Activated CD4-positive, alpha-beta T cell treated with anti-CD3 and anti-CD28 coated beads, Interleukin-2, Interleukin-4, amounts not matched to agents 100 ng/mL and 50 ng/mL, durations not matched to agents 16 hours and 8 hours (primary cell): Measurements from ENCODE around the gene VGLL2.

ENCODE experiments used
- DNase-seq: peaks from one replicate; pipeline ENCODE4 v3.0.0-alpha.2; 2020; ENCODE audit warnings: low spot score

VGLL2 gene

GRCh38 chr6:117269638-117270054 is 4.3 kb downstream of the VGLL2 start:
- no peak for DNase-seq

GRCh38 chr6:117270055-117270842 is 4.9 kb downstream of the VGLL2 start:
- DNase-seq: no peak

GRCh38 chr6:117270843-117271507 is 5.6 kb downstream of the VGLL2 start:
- no peak for DNase-seq

GRCh38 chr6:117272032-117272866 is 6.9 kb downstream of the VGLL2 start:
- DNase-seq: no peak

GRCh38 chr6:117272891-117273290 is 7.5 kb downstream of the VGLL2 start:
- no peak for DNase-seq

- no peak for DNase-seq
These were observed 9.8 kb downstream of the VGLL2 start for GRCh38 chr6:117275205-117275604.

- DNase-seq: no peak
These were observed 10.4 kb downstream of the VGLL2 start for GRCh38 chr6:117275711-117276110.

GRCh38 chr6:117276778-117277316 is 11.5 kb downstream of the VGLL2 start:
- DNase-seq: no peak

GRCh38 chr6:117280922-117281321 is 15.6 kb downstream of the VGLL2 start:
- DNase-seq: no peak

GRCh38 chr6:117288083-117288715 is 22.8 kb downstream of the VGLL2 start:
- DNase-seq: no peak

GRCh38 chr6:117290173-117290846 is 25.0 kb downstream of the VGLL2 start:
- no peak for DNase-seq

GRCh38 chr6:117298941-117299340 is 33.6 kb downstream of the VGLL2 start:
- no peak for DNase-seq

GRCh38 chr6:117303323-117303722 is 38.0 kb downstream of the VGLL2 start:
- no peak for DNase-seq

GRCh38 chr6:117304446-117304845 is 39.1 kb downstream of the VGLL2 start:
- no peak for DNase-seq

- no peak for DNase-seq
These were observed 41.0 kb downstream of the VGLL2 start for GRCh38 chr6:117306227-117306790.

- no peak for DNase-seq
These were observed 42.3 kb downstream of the VGLL2 start for GRCh38 chr6:117307655-117308054.

- DNase-seq: no peak
These were observed 43.7 kb downstream of the VGLL2 start for GRCh38 chr6:117309069-117309468.

GRCh38 chr6:117309611-117310010 is 44.3 kb downstream of the VGLL2 start:
- DNase-seq: no peak

GRCh38 chr6:117311310-117311709 is 46.0 kb downstream of the VGLL2 start:
- DNase-seq: no peak

GRCh38 chr6:117311726-117312125 is 46.4 kb downstream of the VGLL2 start:
- DNase-seq: no peak

- DNase-seq: peak; percentile 3
These were observed 51.9 kb downstream of the VGLL2 start for GRCh38 chr6:117317261-117317660.
